ENCODE results near the gene CAPNS2.

Gene CAPNS2

DNA sequence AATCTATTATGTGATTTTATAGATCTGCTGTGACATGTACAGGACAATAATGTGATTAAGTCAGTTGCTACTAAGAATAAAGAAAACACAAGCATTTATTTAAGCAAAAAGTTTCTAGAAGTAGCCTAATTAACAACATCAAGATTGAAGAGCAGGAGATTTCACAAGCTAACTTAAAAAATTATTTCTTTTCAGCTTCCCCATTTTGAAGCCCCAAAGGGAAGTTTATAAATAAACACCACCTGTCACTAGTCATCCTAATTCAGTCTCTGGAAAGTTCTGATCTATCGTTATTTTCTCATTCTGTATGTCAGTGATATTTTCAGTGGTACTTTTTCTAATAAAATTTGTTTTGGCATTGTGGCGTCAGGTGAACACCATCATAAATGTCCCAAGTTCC is 8.3 kb downstream of the CAPNS2 start:
- no peak for DNase-seq (ENCODE audit: extremely low spot score)
- ChIA-PET CTCF (no interaction called here), POLR2A (no interaction called here)
- TF ChIP-seq FOXK2 (IDR thresholded peaks at IDR 0.05) (no peak), BHLHE40 (IDR thresholded peaks at IDR 0.05; ENCODE audit: borderline replicate concordance) (no peak), L3MBTL2 (conservative IDR thresholded peaks at IDR 0.05) (no peak), FOXA1 (IDR thresholded peaks at IDR 0.05) (no peak), SUZ12 (IDR thresholded peaks at IDR 0.05) (no peak)
- TF ChIP-seq, protein P1, sequence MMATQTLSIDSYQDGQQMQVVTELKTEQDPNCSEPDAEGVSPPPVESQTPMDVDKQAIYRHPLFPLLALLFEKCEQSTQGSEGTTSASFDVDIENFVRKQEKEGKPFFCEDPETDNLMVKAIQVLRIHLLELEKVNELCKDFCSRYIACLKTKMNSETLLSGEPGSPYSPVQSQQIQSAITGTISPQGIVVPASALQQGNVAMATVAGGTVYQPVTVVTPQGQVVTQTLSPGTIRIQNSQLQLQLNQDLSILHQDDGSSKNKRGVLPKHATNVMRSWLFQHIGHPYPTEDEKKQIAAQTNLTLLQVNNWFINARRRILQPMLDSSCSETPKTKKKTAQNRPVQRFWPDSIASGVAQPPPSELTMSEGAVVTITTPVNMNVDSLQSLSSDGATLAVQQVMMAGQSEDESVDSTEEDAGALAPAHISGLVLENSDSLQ (IDR thresholded peaks at IDR 0.05), result no peak

DNA sequence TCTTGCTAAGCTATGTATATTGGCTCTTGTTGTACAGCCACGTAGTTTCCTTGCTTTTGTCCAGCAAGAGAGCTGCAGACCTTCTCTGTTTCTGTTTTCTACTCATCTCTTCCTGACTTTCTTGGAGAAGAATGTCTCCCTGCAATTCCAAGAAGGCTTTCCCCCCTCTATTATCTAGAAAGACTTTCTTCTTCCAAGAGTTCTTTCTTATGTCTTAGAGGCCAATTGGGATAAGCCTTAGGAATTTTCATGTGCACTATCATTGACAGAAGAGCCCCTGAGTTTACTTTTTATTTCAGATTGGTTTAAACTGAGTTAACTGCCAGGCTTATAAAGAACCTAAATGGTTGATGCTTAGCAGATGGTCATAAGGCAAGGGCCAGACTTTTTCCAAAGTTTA is 9.0 kb downstream of the CAPNS2 start:
- ChIA-PET CTCF (no interaction called here), POLR2A (no interaction called here)
- TF ChIP-seq L3MBTL2 (conservative IDR thresholded peaks at IDR 0.05) (no peak), FOXA1 (IDR thresholded peaks at IDR 0.05) (no peak), NFRKB (IDR thresholded peaks at IDR 0.05) (no peak), ZNF384 (IDR thresholded peaks at IDR 0.05) (no peak), SUZ12 (IDR thresholded peaks at IDR 0.05) (no peak)
- TF ChIP-seq, protein P1 (IDR thresholded peaks at IDR 0.05), result no peak
- no peak for DNase-seq (ENCODE audit: extremely low spot score)

DNA sequence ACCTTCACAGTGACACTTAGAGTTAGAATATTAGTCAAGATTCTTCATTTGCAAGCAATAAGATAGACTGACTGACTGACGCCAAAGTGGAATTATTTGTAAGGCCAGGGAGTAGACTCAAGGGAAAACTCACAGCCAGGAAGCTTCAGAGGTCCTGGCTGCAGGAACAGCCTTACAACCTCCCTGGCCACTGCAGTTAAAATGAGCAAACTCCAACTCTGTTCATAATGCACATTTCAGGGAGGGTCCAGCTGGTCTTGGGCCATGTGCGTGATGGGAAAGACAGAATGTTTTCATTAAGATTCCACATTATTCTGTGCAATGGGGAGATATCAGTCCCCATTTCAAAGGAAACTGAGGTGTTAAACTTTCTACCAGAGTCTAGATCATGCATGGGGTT is 9.9 kb downstream of the CAPNS2 start:
- POLR2A ChIA-PET, result no interaction called here
- CTCF ChIA-PET, result no interaction called here
- TF ChIP-seq NFRKB (IDR thresholded peaks at IDR 0.05) (no peak), SP1 (IDR thresholded peaks at IDR 0.05) (no peak), BHLHE40 (IDR thresholded peaks at IDR 0.05; ENCODE audit: borderline replicate concordance) (no peak), LEF1 (IDR thresholded peaks at IDR 0.05; ENCODE audit: borderline replicate concordance) (no peak), ELF4 (IDR thresholded peaks at IDR 0.05) (no peak), FOXM1 (IDR thresholded peaks at IDR 0.05; ENCODE audit: borderline replicate concordance) (no peak), ARNT (IDR thresholded peaks at IDR 0.05) (no peak), SUZ12 (IDR thresholded peaks at IDR 0.05) (no peak), TARDBP (IDR thresholded peaks at IDR 0.05) (no peak), HDGF (IDR thresholded peaks at IDR 0.05; ENCODE audit: borderline replicate concordance) (no peak), FOXK2 (IDR thresholded peaks at IDR 0.05) (no peak), FOXA1 (IDR thresholded peaks at IDR 0.05) (no peak), L3MBTL2 (conservative IDR thresholded peaks at IDR 0.05) (no peak), CTBP1 (IDR thresholded peaks at IDR 0.05; ENCODE audit: borderline replicate concordance) (no peak), ZNF384 (IDR thresholded peaks at IDR 0.05) (no peak)
- TF ChIP-seq, protein P1 (IDR thresholded peaks at IDR 0.05), result no peak
- DNase-seq (ENCODE audit: extremely low spot score), result no peak

DNA sequence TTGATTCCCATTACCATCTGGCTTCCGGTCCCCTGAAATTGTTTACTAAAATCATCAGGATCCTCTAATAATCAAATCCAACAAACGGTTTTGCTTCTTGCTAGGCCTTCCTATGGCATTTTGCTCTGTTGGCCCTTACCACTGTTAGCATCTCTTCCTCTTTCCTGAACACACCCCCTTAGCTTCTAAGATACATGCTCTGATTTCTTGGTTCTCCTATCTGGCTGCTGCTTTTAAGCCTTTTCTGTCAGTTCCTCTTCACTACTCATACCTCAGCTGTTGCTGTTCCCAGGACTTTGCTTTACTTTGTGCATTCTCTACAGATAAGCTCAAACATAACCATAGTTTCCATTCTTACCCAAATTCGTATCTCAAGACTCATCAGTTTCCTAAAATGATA is 11.4 kb downstream of the CAPNS2 start:
- no peak for DNase-seq (ENCODE audit: extremely low spot score)
- TF ChIP-seq CTBP1 (IDR thresholded peaks at IDR 0.05; ENCODE audit: borderline replicate concordance) (no peak), LEF1 (IDR thresholded peaks at IDR 0.05; ENCODE audit: borderline replicate concordance) (no peak), NFRKB (IDR thresholded peaks at IDR 0.05) (no peak), TARDBP (IDR thresholded peaks at IDR 0.05) (no peak), SUZ12 (IDR thresholded peaks at IDR 0.05) (no peak), L3MBTL2 (conservative IDR thresholded peaks at IDR 0.05) (no peak), ARNT (IDR thresholded peaks at IDR 0.05) (no peak), ELF4 (IDR thresholded peaks at IDR 0.05) (no peak), FOXM1 (IDR thresholded peaks at IDR 0.05; ENCODE audit: borderline replicate concordance) (no peak), FOXK2 (IDR thresholded peaks at IDR 0.05) (no peak), ZNF384 (IDR thresholded peaks at IDR 0.05) (no peak), HDGF (IDR thresholded peaks at IDR 0.05; ENCODE audit: borderline replicate concordance) (no peak), FOXA1 (IDR thresholded peaks at IDR 0.05) (no peak), BHLHE40 (IDR thresholded peaks at IDR 0.05; ENCODE audit: borderline replicate concordance) (no peak), SP1 (IDR thresholded peaks at IDR 0.05) (no peak)
- TF ChIP-seq, protein P1 (IDR thresholded peaks at IDR 0.05), result no peak
- CTCF ChIA-PET, result interaction anchor here (0.6 kb wide), 1 partner anchor 108 kb away, joined by 3 read pairs; no protein-coding TSS in a partner anchor

DNA sequence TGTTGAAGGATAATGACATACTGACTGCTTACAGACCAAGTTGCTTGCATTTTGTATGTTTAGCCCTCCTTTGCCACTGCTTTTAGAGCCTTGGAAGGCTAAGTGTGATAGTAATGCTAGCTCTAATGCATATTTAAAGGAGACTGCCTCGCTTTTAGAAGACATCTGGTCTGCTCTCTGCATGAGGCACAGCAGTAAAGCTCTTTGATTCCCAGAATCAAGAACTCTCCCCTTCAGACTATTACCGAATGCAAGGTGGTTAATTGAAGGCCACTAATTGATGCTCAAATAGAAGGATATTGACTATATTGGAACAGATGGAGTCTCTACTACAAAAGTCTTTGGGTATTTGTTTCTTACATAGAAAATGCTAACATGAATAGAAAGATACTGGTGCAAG is 19.1 kb downstream of the CAPNS2 start:
- DNase-seq (ENCODE audit: extremely low spot score), result no peak
- POLR2A ChIA-PET, result no interaction called here
- no peak for TF ChIP-seq BHLHE40 (IDR thresholded peaks at IDR 0.05; ENCODE audit: borderline replicate concordance)
- no peak for TF ChIP-seq FOXK2 (IDR thresholded peaks at IDR 0.05)
- TF ChIP-seq FOXM1 (IDR thresholded peaks at IDR 0.05; ENCODE audit: borderline replicate concordance), result no peak
- no peak for TF ChIP-seq LEF1 (IDR thresholded peaks at IDR 0.05; ENCODE audit: borderline replicate concordance)
- no peak for TF ChIP-seq HDGF (IDR thresholded peaks at IDR 0.05; ENCODE audit: borderline replicate concordance)
- TF ChIP-seq CTBP1 (IDR thresholded peaks at IDR 0.05; ENCODE audit: borderline replicate concordance), result no peak
- no peak for TF ChIP-seq L3MBTL2 (conservative IDR thresholded peaks at IDR 0.05)
- no peak for TF ChIP-seq ZNF384 (IDR thresholded peaks at IDR 0.05)
- CTCF ChIA-PET, result interaction anchor here (0.7 kb wide), 1 partner anchor 75 kb away, joined by 3 read pairs; no protein-coding TSS in a partner anchor

More for the DNA sequence above, 11.4 kb downstream of the CAPNS2 start:
- POLR2A ChIA-PET, result no interaction called here

DNA sequence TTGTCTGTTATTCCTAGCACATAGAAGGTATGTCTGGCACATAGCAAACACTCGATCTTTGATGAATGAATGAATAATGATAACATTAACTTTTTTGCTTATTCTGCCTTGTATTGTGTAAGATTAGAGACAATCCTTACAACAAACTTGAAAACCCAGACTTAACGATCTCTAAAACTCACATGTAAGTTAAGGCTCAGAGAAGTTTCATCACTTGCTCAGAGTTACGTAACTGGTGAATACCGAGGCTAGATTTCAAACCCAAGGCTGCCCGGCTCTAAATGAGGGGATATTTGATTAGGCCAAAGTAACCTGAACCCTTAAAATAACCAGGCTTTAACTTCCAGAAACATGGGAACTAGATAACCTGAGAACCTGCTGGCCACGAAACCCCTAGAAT is 22.3 kb downstream of the CAPNS2 start:
- CTCF ChIA-PET, result interaction anchor here (0.6 kb wide), 1 partner anchor 76 kb away, joined by 3 read pairs; no protein-coding TSS in a partner anchor
- DNase-seq (ENCODE audit: extremely low spot score), result no peak
- POLR2A ChIA-PET, result no interaction called here
- no peak for TF ChIP-seq TARDBP (IDR thresholded peaks at IDR 0.05)
- TF ChIP-seq BHLHE40 (IDR thresholded peaks at IDR 0.05; ENCODE audit: borderline replicate concordance), result no peak
- TF ChIP-seq SP1 (IDR thresholded peaks at IDR 0.05), result no peak
- no peak for TF ChIP-seq HDGF (IDR thresholded peaks at IDR 0.05; ENCODE audit: borderline replicate concordance)
- no peak for TF ChIP-seq SUZ12 (IDR thresholded peaks at IDR 0.05)
- no peak for TF ChIP-seq ZNF384 (IDR thresholded peaks at IDR 0.05)
- TF ChIP-seq CTBP1 (IDR thresholded peaks at IDR 0.05; ENCODE audit: borderline replicate concordance), result no peak
- TF ChIP-seq L3MBTL2 (conservative IDR thresholded peaks at IDR 0.05), result no peak
- TF ChIP-seq, protein P1 (IDR thresholded peaks at IDR 0.05), result no peak
